Measurements from ENCODE around the gene BTBD6. TPM values are rescaled to one million over a fixed set of nuclear protein-coding genes. Genes with fewer than 3 reads are reported as not detected.

Gene BTBD6
- total and polyA plus RNA-seq, 2 of the 8 experiments (the other 6 are each of a cell fraction or from before 2014, with no cell fraction given), result 10.1 to 10.2 TPM

DNA sequence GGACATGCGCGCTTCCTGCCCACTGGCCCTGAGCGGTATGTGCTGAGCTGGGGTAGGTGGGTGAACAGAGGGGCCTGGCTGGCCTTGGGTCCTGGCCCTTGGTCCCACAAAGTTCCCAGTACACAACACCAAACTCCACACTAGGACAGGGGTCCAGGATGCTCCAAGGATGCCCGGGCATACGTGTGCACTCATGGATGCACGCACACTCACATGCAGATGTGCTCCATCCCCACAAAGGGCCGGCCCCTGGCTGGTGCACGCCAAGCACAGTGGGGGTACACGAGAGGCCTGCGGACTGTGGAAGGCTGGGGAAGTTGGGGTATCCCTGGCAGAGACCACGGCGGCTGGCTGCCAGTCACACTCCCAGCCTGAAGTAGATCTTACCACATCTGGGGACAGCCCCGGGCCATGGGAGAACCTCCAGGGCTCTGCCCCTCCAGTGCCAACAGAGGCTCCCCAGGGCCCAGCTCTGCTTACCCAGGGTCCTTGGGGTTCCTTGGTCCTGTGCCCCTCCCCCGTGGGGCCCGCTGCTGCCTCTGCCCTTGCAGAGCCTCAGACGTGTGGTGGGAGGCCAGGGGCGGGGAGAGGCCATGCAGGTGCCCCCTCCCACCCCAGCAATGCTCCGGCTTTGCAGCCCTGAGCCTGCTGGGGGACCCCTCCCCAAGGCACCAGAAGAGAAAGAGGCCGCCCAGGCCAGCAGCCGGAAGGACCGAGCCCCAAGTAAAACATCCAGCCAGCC, 43.2 kb upstream of the BTBD6 start:
- Histone ChIP-seq H3K27me3 (replicated peaks in 1 of 4; ENCODE audit: control insufficient read depth in 3 of 4, extremely low read depth in 1 of 4, insufficient read depth in 3 of 4, low read length in 3 of 4) (peaks cover 0 to 2% (median 0%) of the 10 kb centered on the region in 4 experiments; a peak in 2 of 7 replicates), H2BK15ac (ENCODE audit: low read length) (no peak overlapping the region), H3K18ac (ENCODE audit: extremely low read depth, low read length) (no peak overlapping the region), H2BK12ac (ENCODE audit: low read depth, low read length) (no peak overlapping the region), H3K79me2 (ENCODE audit: control insufficient read depth in 1 of 2, insufficient read depth in 2 of 2, low read length in 2 of 2) (no peaks in the 10 kb centered on the region), H2BK120ac (replicated peaks; ENCODE audit: low read depth, low read length) (no peak overlapping the region), H2AK5ac (ENCODE audit: low read depth, low read length) (no peak overlapping the region), H3K14ac (ENCODE audit: insufficient read length) (no peak overlapping the region), H3K4me1 (replicated peaks in 1 of 4; ENCODE audit: control insufficient read depth in 3 of 4, insufficient read depth in 4 of 4, low read length in 3 of 4) (peaks cover 0 to 10% (median 1%) of the 10 kb centered on the region in 4 experiments; a peak in 3 of 7 replicates), H4K8ac (ENCODE audit: extremely low read depth, insufficient read depth, low read length) (no peak overlapping the region), H4K91ac (replicated peaks; ENCODE audit: insufficient read length, low read length) (no peak overlapping the region), H3K56ac (replicated peaks; ENCODE audit: insufficient read length, low read depth, low read length) (no peak overlapping the region), H3K4me2 (ENCODE audit: insufficient read depth in 1 of 2, low read depth in 2 of 2, low read length in 2 of 2) (no peak overlapping the region), H3K9me3 (ENCODE audit: insufficient read depth in 2 of 2, low read depth in 1 of 2, low read length in 1 of 2) (no peaks in the 10 kb centered on the region), H3K9ac (replicated peaks in 1 of 4; ENCODE audit: extremely low read depth in 1 of 4, low read depth in 3 of 4, low read length in 3 of 4) (no peak overlapping the region), H2AFZ (ENCODE audit: low read length) (no peak overlapping the region), H3K23ac (ENCODE audit: insufficient read length) (no peak overlapping the region), H2BK5ac (ENCODE audit: low read depth, low read length) (0 out of 2 replicates have a peak overlapping the region, but pooled peaks have one; percentile 35), H3K36me3 (ENCODE audit: control insufficient read depth in 2 of 4, insufficient read depth in 4 of 4, low read length in 3 of 4) (no peaks in the 10 kb centered on the region), H4K20me1 (replicated peaks in 1 of 2; ENCODE audit: control insufficient read depth in 1 of 2, insufficient read depth in 2 of 2, low read length in 2 of 2) (peaks cover 3 to 10% of the 10 kb centered on the region in 2 experiments), H4K5ac (ENCODE audit: insufficient read length, low read depth, low read length) (no peak overlapping the region), H3K27ac (ENCODE audit: low read depth, low read length) (no peak overlapping the region), H3K4ac (replicated peaks; ENCODE audit: insufficient read length, low read depth, low read length) (no peak overlapping the region), H3K79me1 (ENCODE audit: low read depth, low read length) (no peaks in the 10 kb centered on the region), H3K23me2 (ENCODE audit: low read depth, low read length) (no peaks in the 10 kb centered on the region), H2BK20ac (ENCODE audit: low read length) (no peak overlapping the region), H3K4me3 (ENCODE audit: extremely low read depth in 1 of 4, insufficient read depth in 2 of 4, low read depth in 3 of 4, low read length in 4 of 4) (no peak overlapping the region)
- no peak for DNase-seq (ENCODE audit: low read depth in 1 of 2, low spot score in 2 of 2)
- ChIA-PET CTCF (ENCODE audit: partially characterized antibody) (interaction anchor here (0.6 to 4.8 kb wide), 14 partner anchors 11 to 587 kb away, joined by 3 to 27 read pairs (median 3); partner anchors contain the start of gene CRIP1), POLR2A (ENCODE audit: partially characterized antibody) (interaction anchor here (1.7 kb wide), 1 partner anchor 25 kb away, joined by 3 read pairs; no protein-coding TSS in a partner anchor)
- 83% methylated on average over 18 of the region's 21 CpGs; no CpG with 5 or more reads in 1 of the 2 experiments for WGBS, 2 experiments (ENCODE audit: extremely low coverage in 1 of 2, insufficient coverage in 1 of 2, insufficient read length in 1 of 2, insufficient replicate concordance in 2 of 2, low coverage in 1 of 2, low lambda C conversion rate in 2 of 2, missing lambda C conversion rate in 1 of 2)
- no peak for FAIRE-seq
- TF ChIP-seq KDM1A (IDR thresholded peaks at IDR 0.05; ENCODE audit: borderline replicate concordance, low read length) (no peak), JUND (IDR thresholded peaks at IDR 0.05; ENCODE audit: low read length) (no peak)
- TF ChIP-seq, protein P1, sequence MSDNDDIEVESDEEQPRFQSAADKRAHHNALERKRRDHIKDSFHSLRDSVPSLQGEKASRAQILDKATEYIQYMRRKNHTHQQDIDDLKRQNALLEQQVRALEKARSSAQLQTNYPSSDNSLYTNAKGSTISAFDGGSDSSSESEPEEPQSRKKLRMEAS (IDR thresholded peaks at IDR 0.05), result no peak

Data from H1 (cell line).